Activated T-cell treated with anti-CD3 and anti-CD28 coated beads, Interleukin-2, amount 50 U/mL, for 1 hour (primary cell): ENCODE data around the gene CCL4L2.
"Not testable (repeated sequence)": the region's sequence is repeated elsewhere in the genome, so short reads cannot be mapped to it uniquely, and the experiment has no call there.

Source experiments
- DNase-seq: peaks from one replicate; pipeline ENCODE4 v3.0.0-alpha.2; 2020

Gene CCL4L2

GRCh38 chr17:36210439-36211211, at the start of gene CCL4L2:
CCL4L2 (plus strand) TSS chr17:36211063.
- DNase-seq, result not testable (repeated sequence)

- not testable (repeated sequence) for DNase-seq
Measured at GRCh38 chr17:36168836-36169235, 42.0 kb upstream of the CCL4L2 start.

GRCh38 chr17:36176536-36176935, 34.3 kb upstream of the CCL4L2 start, which contains the start of gene TBC1D3B:
TBC1D3B (minus strand) TSS chr17:36176636; CDS start chr17:36175050, 1,586 bp downstream.
- not testable (repeated sequence) for DNase-seq

- DNase-seq, result not testable (repeated sequence)
Measured at GRCh38 chr17:36181446-36182175, 29.3 kb upstream of the CCL4L2 start.

- no peak for DNase-seq
Measured at GRCh38 chr17:36182176-36183000, 28.5 kb upstream of the CCL4L2 start.

GRCh38 chr17:36183001-36183971, 27.6 kb upstream of the CCL4L2 start:
- DNase-seq, result no peak

- no peak for DNase-seq
Measured at GRCh38 chr17:36184023-36184765, 26.7 kb upstream of the CCL4L2 start.

GRCh38 chr17:36185416-36185815, 25.4 kb upstream of the CCL4L2 start:
- no peak for DNase-seq

- DNase-seq, result not testable (repeated sequence)
Measured at GRCh38 chr17:36186810-36187763, 23.8 kb upstream of the CCL4L2 start.

GRCh38 chr17:36187943-36188665, 22.8 kb upstream of the CCL4L2 start:
- not testable (repeated sequence) for DNase-seq

- DNase-seq, result no peak
Measured at GRCh38 chr17:36188891-36189306, 22.0 kb upstream of the CCL4L2 start.

GRCh38 chr17:36189993-36190392, 20.9 kb upstream of the CCL4L2 start:
- DNase-seq, result not testable (repeated sequence)

GRCh38 chr17:36190549-36191330, 20.1 kb upstream of the CCL4L2 start:
- DNase-seq, result not testable (repeated sequence)

- no peak for DNase-seq
Measured at GRCh38 chr17:36193216-36193775, 17.6 kb upstream of the CCL4L2 start.

- DNase-seq, result not testable (repeated sequence)
Measured at GRCh38 chr17:36194147-36194831, 16.6 kb upstream of the CCL4L2 start.

- not testable (repeated sequence) for DNase-seq
Measured at GRCh38 chr17:36194832-36195433, 15.9 kb upstream of the CCL4L2 start.
